Fibroblast of skin of scalp (primary cell): ENCODE data around the gene KLHL15. TPM values are rescaled to one million over a fixed set of nuclear protein-coding genes. Genes with fewer than 3 reads are reported as not detected.
"Not testable (repeated sequence)": the region's sequence is repeated elsewhere in the genome, so short reads cannot be mapped to it uniquely, and the experiment has no call there.

Experiments
- DNase-seq: peaks from one replicate; pipeline ENCODE4 v3.0.0-alpha.2; 2013
- polyA plus RNA-seq, 2 experiments: library from polyadenylated mRNA; unstranded; fragments of 120-200 nt; gene quantifications; one replicate each; pipeline ENCODE4 v1.2.1, GENCODE V29; 2013; ENCODE audit not compliant: insufficient read length in 2 of 2

Gene KLHL15, protein sequence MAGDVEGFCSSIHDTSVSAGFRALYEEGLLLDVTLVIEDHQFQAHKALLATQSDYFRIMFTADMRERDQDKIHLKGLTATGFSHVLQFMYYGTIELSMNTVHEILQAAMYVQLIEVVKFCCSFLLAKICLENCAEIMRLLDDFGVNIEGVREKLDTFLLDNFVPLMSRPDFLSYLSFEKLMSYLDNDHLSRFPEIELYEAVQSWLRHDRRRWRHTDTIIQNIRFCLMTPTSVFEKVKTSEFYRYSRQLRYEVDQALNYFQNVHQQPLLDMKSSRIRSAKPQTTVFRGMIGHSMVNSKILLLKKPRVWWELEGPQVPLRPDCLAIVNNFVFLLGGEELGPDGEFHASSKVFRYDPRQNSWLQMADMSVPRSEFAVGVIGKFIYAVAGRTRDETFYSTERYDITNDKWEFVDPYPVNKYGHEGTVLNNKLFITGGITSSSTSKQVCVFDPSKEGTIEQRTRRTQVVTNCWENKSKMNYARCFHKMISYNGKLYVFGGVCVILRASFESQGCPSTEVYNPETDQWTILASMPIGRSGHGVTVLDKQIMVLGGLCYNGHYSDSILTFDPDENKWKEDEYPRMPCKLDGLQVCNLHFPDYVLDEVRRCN
- polyA plus RNA-seq (2013, experiment 1 of 2; ENCODE audit: insufficient read length), result 3.9 TPM
- 3.8 TPM for polyA plus RNA-seq (2013, experiment 2 of 2; ENCODE audit: insufficient read length)

DNA sequence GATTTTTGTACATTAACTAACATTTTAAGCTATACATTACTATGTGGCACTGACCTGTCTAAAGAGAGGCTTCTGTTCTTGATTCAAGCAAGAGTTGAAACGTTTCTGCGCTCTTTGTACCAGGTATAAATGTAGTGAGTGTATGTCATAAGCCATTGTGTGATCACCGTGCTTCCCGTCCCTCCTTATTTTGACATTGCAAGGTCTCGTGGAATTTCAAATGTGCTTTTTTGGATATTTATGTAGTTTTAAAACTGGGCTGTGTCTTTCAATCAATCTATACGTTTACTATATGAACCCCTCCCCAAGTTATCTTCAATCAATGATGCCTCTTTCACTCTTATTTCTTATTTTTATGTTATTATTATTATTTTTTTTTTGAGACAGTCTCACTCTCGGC, at the start of gene KLHL15:
KLHL15 (minus strand) TSS at position 101 of the 400 bp plus-strand sequence. CDS start 20,493 bp downstream, outside the sequence.
- DNase-seq, result no peak

DNA sequence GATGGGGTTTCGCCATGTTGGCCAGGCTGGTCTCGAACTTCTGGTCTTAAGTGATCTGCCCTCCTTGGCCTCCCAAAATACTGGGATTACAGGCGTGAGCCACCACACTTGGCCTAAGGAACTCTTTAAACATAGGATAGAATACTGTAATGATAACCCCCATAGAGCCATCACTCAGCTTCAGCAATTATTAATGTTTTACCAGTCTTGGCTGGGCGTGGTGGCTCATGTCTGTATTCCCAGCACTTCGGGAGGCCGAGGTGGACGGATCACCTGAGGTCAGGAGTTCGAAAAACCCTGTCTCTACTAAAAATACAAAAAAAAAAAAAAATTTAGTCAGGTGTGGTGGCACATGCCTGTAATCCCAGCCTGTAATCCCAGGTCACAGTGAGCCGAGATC, 42.9 kb upstream of the KLHL15 start:
- no peak for DNase-seq

DNA sequence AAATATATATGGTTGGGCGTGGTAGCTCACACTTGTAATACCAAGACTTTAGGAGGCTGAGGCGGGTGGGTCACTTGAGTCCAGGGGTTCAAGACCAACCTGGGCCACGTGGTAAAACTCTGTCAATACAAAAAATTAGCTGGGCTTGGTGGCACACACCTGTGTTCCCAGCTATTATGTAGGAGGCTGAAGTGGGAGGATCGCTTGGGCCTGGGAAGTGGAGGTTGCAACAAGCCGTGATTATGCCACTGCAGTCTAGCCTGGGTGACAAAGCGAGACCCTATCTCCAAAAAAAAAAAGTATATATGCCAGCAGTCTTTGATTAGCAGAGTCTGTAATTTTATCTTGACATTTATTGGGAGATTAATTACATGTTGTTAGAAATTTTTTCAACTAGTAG, 36.5 kb upstream of the KLHL15 start:
- no peak for DNase-seq

DNA sequence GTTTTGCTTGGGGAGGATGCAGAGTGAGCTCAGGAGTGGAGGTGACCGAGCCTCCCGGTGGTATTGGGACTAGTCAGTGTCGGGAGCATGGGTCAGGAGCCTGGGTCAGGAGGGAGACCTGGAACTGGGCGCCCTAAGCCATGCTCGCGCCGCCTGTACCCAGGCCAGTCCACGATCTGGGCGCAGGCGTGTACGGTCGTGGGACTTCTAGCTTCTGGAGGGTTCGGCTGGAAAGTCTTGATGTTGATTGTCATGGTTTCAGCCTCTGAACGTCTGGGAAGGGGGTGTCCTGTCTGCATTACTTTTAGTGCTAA, 28.0 kb upstream of the KLHL15 start:
- DNase-seq, result no peak

DNA sequence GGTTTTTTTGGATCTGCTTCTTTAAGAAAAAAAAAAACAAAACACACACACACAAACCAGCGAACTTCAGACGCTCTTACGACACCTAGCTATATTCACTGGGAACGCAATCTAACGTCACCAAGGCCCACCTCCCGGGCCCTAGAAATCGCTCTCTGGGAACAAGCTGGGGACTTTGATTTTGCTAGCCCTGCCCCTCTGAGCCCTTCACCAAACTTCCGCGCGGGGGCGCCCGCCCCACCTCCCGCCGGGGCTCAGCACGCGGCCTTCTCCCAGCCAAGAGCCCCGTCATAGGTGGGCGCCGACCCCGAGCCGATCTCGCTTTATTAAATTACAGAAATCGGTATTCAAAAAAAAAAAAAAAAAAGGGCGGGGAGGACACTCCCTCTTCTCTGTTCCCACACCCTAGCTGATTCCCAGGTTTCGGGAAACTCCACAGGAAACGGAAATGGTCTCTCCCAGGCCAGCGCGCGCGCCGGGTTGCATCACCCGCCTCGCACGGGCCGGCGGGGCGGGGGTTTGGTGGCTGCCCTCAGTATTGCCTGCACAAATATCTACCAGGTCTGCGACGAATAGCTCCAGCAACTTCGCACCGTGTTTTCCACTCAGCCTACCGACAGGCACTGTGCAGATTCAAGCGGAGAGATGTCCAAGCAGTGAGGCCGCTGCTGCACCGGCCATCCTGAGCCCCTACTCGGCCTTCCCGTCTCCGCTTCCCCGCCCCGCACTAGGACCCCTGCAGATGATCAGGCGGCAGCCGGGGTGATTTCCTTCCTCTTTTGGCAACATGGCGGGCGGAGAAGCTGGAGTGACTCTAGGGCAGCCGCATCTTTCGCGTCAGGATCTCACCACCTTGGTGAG, 27.4 kb upstream of the KLHL15 start, which contains the start of gene EIF2S3:
EIF2S3 (plus strand) TSS at position 775 of the 861 bp plus-strand sequence; CDS start at position 788, 13 bp downstream.
- DNase-seq, result peak; percentile 96

DNA sequence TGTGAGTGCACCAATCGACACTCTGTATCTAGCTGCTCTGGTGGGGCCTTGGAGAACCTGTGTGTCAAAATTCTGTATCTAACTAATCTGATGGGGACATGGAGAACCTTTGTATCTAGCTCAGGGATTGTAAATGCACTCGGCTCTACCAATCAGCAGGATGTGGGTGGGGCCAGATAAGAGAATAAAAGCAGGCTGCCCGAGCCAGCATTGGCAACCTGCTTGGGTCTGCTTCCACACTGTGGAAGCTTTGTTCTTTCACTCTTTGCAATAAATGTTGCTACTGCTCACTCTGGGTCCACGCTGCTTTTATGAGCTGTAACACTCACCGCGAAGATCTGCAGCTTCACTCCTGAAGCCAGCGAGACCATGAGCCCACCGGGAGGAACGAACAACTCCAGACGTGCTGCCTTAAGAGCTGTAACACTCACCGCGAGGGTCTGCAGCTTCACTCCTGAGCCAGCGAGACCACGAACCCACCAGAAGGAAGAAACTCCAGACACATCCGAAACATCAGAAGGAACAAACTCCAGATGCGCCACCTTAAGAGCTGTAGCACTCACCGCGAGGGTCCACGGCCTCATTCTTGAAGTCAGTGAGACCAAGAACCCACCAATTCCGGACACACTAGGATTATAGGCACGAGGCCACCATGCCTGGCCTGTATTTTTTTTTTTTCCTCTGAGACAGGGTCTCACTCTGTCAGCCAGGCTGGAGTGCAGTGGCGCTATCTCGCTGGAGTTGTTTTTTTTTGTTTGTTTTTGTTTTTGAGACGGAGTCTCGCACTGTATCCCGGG, 23.7 kb upstream of the KLHL15 start:
- not testable (repeated sequence) for DNase-seq

DNA sequence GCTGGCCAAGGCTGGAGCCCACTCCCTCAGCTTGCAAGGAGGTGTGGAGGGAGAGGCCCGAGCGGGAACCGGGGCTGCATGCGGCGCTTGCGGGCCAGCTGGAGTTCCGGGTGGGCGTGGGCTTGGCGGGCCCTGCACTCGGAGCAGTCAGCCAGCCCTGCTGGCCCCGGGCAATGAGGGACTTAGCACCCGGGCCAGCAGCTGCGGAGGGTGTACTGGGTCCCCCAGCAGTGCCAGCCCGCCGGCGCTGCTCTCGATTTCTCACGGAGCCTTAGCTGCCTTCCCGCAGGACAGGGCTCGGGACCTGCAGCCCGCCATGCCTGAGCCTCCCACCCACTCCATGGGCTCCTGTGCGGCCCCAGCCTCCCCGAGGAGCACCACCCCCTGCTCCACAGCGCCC, 22.7 kb upstream of the KLHL15 start:
- DNase-seq, result not testable (repeated sequence)

DNA sequence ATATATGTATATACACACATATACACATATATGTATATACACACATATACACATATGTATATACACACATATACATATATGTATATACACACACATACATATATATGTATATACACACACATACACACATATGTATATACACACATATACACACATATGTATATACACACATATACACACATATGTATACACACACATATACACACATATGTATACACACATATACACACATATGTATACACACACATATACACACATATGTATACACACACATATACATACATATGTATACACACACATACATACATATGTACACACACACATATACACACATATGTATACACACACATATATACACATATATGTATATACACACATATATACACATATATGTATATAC, 19.1 kb upstream of the KLHL15 start:
- DNase-seq, result not testable (repeated sequence)

DNA sequence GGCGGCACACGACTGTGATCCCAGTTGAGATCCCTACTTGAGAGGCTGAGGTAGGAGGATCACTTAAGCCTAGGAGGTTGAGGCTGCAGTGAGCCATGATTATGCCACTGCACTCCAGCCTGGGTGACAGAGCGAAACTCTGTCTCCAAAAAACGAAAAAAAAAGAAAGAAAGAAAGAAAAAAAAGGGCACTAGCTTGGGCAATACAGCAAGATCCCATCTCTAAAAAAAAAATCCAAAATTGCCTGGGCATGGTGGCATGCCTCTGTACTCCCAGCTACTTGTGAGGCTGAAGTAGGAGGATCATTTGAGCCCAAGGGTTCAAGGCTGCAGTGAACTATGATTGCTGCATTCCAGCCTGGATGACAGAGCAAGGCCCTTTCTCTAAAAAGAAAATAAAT, 10.7 kb upstream of the KLHL15 start:
- DNase-seq, result no peak

DNA sequence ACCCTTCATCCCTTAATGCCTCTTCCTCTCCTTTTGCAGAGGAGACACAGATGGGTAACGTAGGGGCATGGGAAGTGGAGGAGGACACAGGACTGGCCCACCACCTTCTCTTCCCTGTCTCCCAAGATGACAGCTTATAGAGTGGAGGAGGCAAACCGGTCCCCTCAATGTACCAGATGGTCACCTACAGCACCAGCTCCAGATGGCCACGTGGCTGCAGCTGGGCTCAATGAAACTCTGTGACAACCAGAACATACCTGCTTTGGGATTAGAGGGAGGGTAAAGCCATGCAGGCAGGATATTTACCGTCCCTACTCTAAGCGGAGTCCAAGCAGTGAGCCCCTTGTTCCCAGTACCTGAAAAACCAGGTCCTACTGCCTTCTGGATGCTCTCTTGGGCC, 7.5 kb upstream of the KLHL15 start:
- DNase-seq, result no peak

DNA sequence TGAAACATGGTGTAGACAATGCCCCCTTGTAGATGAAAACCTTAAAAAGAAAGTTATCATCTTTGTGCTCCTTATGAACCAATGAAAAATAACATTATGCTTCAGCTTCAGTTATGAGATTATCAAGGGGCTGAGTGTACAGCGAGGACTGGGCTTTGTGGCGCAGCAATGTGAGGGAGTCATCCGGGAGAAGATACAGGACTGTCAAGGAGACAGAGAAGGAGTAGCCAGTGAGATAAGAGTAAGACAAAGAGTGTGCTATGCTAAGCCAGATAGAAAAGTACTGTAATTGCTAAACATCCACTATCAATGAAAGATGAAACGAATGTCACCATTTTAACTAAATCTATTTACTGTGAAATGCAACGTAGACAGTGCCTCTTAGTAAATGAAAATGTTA, 3.6 kb upstream of the KLHL15 start:
- DNase-seq, result no peak

DNA sequence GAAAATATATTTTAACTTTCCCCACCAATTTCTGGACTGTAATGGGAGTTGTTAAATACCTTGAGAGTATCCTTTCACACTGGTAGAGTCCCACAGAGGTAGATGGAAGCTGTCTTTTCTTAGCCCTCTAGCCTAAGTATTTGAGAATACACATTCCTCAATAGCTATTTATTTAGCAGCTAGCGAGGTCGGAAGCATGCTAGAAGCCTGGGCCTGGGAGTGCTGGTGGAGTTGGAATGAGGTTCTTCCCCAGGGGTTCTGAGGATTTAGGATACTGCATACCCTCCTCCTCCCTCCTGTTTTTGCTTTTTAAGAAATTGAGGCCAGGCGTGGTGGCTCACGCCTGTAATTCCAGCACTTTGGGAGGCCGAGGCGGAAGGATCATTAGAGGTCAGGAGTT, 999 bp upstream of the KLHL15 start:
- no peak for DNase-seq

DNA sequence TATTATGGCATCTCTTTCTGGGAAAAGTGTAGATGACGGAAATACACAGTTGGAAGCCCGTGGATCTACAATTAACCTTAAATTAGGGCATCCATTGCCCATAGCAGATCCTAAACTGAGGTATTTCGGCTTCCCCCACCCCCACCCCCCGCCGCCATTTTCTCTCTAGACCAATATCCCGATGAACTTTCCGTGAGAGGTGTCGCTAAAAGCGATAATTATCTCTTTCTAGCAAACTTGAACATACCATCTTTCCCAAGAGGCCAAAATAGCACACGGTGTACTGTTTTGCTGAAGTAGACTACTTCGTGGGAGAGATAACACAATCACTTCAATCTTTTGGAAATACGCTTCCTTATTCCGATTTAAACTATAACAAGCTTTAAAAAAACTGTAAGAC, 554 bp downstream of the KLHL15 start:
- DNase-seq, result peak; percentile 18

DNA sequence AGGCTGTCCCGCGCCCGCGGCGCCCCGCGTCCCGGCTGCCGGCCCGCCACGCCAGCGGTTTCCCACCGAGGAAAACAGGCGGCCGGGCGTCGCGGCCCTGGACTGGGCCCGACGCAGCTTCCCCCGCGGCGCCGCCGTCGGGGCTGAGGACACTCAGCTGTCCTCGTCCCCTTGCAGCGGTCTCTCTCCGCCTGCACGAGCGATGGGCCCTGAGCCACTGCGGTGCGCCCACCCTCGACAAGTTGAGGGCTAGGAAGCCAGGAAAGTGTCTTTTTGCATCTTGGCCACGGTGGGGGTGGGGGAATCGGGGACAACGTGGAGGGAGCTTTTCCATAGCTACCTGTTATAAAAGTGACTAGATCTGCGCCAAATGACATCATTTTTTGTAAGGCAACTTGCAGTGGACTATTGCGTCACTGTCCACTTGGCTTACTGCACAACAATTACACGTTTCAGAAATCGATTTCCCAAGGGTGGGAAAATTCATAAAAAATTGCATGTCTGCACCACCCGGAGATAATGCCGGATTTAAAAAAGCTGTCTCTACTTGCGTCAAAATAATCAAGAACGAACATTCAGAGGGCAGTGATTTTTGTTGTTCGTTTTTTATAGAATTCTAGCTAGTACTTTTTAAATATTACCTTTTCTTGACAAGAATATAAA, 1.1 kb downstream of the KLHL15 start:
- peak; percentile 54 for DNase-seq

DNA sequence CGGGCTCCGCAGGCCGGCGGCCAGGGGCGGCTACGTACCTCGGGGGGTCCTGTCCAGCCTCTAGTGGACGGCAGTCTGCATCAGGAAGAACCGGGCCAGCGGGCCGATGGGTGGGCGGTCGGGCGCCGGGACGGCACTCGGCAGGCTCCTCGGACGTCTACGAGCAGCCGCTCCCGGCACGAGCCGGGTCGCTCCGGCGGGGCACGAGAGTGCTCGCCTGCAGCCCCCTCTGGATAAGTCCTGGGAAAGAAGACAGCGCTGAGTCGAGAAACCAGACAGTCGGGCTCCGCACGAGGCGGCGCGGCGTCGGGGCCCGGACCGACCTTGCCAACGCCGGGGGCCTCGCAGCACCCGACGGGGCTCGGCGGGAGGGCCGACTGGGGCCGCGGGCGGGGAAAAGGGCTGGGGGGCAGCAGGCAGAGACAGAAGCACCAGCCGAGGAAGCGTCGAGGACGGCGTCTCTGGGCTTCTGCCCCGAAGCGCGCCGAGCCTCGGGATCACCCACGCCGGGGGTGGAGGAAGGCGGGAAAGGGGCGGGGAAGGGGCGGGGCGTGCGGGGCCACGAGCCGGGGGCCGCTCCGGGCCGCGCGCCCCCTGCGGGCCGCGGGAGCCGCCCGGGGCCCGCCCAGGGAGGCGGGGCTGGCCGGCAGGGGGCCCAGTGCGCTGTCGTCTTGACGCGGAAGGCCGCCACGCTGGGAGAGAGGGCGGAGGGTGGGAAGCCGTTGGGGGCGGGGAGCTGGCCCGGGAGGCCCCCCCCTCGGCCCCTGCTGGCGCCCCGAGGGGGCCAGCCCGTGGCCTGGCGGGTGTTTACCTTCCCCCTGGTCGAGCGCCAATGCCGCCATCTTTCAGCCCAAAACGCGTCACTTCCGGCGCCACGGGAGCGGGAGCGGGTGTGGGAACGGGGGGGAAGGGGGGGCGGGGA, 1.9 kb downstream of the KLHL15 start:
- DNase-seq, result peak; percentile 96

DNA sequence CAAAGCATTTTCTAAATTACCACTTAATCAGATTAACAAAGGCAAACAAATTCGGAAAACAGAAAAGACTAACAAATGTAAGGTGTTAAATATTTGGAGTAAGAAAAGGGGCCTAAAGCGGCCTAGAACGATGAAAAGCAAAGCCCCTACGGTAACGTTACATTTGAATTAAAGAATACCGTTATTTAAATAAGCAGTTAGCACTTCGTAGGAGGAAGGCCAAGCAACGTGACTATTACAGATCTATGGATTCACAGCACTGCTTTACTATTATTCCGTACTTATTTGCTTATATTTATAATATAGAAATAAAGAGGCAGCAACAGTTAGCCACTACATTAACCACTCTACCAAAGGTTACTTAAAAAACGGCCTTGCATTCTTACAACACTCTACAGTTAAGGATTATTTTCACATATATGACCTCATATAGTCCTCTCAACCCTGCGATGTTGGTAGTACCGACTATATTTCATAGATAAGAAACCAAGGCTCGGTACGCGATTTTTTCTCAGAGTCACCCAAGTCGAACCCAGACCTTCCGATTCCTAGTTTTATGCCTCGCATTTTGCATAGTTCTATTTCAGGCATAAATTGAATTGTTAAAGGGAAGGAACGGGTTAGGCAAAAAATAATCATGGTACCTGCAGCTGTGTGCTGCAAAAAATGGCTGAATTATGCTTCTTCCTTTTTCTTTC, 2.9 kb downstream of the KLHL15 start:
- no peak for DNase-seq

DNA sequence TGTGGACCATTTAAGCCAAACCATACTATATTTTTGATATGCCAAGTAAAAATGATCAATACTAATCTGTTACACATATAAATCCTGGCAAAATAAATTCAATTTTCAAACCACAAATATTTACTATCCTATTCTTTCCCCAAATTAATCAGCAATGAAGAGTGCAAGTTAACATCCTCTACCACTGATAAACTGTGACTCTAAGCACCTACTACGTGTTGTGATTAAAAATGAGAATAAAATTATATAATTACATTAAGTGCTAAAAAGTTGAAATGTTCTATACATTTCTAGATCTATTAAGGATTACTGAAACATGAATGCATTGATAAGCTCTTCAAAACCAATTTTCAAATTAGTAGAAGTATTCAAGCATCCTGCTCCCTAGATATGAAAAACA, 3.4 kb downstream of the KLHL15 start:
- no peak for DNase-seq

DNA sequence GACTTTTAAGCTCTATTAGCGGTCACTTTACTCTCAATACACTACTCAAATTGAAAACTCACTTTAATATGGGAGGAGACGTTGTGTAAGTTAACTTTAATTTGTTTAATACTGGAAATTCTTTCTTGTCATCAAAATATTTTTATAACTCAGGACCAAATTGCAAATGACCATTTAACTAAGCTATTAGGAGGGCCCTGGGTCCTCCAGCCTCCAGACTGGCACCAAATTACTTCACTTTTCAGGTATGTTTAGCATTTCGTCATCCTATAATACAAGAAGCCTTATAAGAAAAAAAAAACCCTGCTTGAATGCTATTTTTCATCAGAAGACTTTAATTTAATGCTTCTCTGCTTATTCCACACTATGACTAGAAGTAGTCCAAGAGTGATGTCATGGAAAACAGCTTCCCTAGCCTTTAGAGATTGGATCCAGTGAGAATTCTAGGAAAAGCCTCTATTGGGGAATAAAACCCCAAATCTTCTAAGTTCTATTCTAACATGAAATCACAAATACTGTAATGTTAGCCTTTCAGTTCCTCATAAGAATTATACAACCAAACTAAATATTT, 6.6 kb downstream of the KLHL15 start:
- peak; percentile 11 for DNase-seq

DNA sequence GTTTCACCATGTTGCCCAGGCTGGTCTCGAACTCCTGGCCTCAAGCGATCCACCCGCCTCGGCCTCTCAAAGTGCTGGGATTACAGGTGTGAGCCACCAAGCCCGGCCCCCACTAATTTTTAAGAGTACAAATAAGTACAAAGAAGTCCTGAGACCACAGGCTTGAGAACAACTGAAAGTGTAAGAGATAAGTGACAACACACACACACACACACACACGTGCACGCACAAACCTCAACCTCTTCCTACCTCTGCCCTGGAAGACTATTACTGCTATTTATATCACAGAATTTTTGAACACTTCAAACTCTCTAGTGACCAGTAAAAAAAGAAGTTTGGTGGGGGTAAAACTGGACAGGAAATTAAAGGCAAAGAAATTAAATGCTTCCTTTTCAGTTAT, 7.5 kb downstream of the KLHL15 start:
- DNase-seq, result no peak

DNA sequence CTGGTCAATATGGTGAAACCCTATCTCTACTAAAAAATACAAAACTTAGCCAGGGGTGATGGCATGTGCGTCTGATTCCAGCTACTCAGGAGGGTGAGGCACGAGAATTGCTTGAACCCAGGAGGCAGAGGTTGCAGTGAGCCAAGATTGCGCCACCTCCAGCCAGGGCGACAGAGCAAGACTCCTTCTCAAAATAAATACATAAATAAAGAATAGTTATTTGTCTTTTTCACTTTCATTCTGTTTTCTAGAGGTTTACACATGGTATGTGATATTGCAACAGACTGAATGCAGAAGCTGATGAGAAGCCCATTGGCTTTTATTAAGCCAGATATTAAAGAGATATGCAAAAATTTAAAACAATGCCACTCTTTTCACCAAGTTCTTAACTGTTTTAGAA, 8.2 kb downstream of the KLHL15 start:
- DNase-seq, result no peak
